Body of pancreas (tissue), 4 donors: Measurements from ENCODE around the gene FRMD5. TPM values are rescaled to one million over a fixed set of nuclear protein-coding genes. Genes with fewer than 3 reads are reported as not detected.

Experiments
- ATAC-seq: fragments of 150-250 bp; one replicate; pipeline ENCODE4 v1.9.1; 2016
- DNase-seq, 4 donors: peaks; one replicate each; pipeline ENCODE4 v3.0.0-alpha.2; 2019
- H3K27ac ChIP-seq, 4 donors: fragments of 200-600 bp; sonication (generic); 1 replicate in 3 of 4; 2 replicates in 1 of 4; pipeline versions ENCODE4 v1.5.1 to v1.6.1; 2016 to 2019; ENCODE audit warnings: mild to moderate bottlenecking in 1 of 4, mixed read lengths in 1 of 4, moderate library complexity in 1 of 4
- H3K27me3 ChIP-seq, 2 donors: fragments of 200-600 bp; sonication (generic); one replicate each; pipeline ENCODE4 v1.6.0; 2016; ENCODE audit warnings: mild to moderate bottlenecking in 1 of 2
- H3K36me3 ChIP-seq, 2 donors: fragments of 200-600 bp; sonication (generic); replicated peaks in 1 of 2; 2 replicates each; pipeline ENCODE4 v1.5.1; 2016; ENCODE audit warnings: low read depth in 2 of 2; ENCODE audit not compliant: insufficient read depth in 1 of 2
- H3K4me1 ChIP-seq: fragments of 200-600 bp; sonication (generic); one replicate; pipeline ENCODE4 v1.6.0; 2016
- H3K4me3 ChIP-seq, 2 donors: fragments of 200-600 bp; sonication (generic); 1 replicate in 1 of 2; 2 replicates in 1 of 2; pipeline ENCODE4 v1.5.1; 2016 to 2019
- H3K9me3 ChIP-seq, 3 donors: fragments of 200-600 bp; sonication (generic); 1 replicate in 2 of 3; 2 replicates in 1 of 3; pipeline ENCODE4 v1.5.1; 2016
- CTCF ChIP-seq, 7 experiments: fragments of 450-650 bp in 4 of 7; fragments of 200-600 bp in 3 of 7; sonication (generic) in 3 of 7; IDR thresholded peaks; one replicate each; pipeline ENCODE4 v1.5.1; 2016 to 2019; ENCODE audit warnings: antibody characterized with exemption in 7 of 7
- POLR2A ChIP-seq, 3 donors: fragments of 450-650 bp; IDR thresholded peaks; one replicate each; pipeline ENCODE4 v1.6.1; 2016; ENCODE audit warnings: antibody characterized with exemption in 3 of 3, mild to moderate bottlenecking in 2 of 3
- WGBS, 2 donors: methylation state at CpG; one replicate each; pipeline ENCODE4 v1.1.5; 2017; 5-methylcytosine and 5-hydroxymethylcytosine counted together
- intact Hi-C: fragments of 100-400 bp; cut with DNase I; formaldehyde crosslinking; loops from one replicate; pipeline ENCODE4 v1.15.1; 2023
- total RNA-seq, 2 donors: library from RNA; depleted of rRNA; stranded (reverse); fragments of >200 nt; gene quantifications; one replicate each; pipeline ENCODE4 v1.1.0, GENCODE V29; 2016

Gene FRMD5
- total RNA-seq, 2 donors from 2014 or later: 1.3 TPM; not detected in 1

GRCh38 chr15:44087578-44088465 is 107.2 kb downstream of the FRMD5 start:
- ATAC-seq: no peak
- intact Hi-C loops: no loop called here
- H3K27ac ChIP-seq: no peak overlapping the region
- H3K4me3 ChIP-seq: no peak overlapping the region
- no peaks in the 10 kb centered on the region for H3K4me1 ChIP-seq
- no peaks in the 10 kb centered on the region for H3K9me3 ChIP-seq
- H3K36me3 ChIP-seq: no peaks in the 10 kb centered on the region
- no peak for DNase-seq
- H3K27me3 ChIP-seq: no peaks in the 10 kb centered on the region
- WGBS, 2 donors: 55 to 64% methylated on average over 3 of the region's 3 CpGs
- TF ChIP-seq POLR2A (IDR thresholded peaks at IDR 0.05): no peak
- no peak for TF ChIP-seq CTCF (IDR thresholded peaks at IDR 0.05)

- TF ChIP-seq CTCF (IDR thresholded peaks at IDR 0.05) (no peak), POLR2A (IDR thresholded peaks at IDR 0.05) (no peak)
- Histone ChIP-seq H3K27ac (no peak overlapping the region), H3K36me3 (no peaks in the 10 kb centered on the region), H3K27me3 (no peaks in the 10 kb centered on the region), H3K4me3 (no peak overlapping the region), H3K9me3 (no peaks in the 10 kb centered on the region), H3K4me1 (no peaks in the 10 kb centered on the region)
- intact Hi-C loops: no loop called here
- ATAC-seq (no peak), DNase-seq (no peak)
- WGBS, 2 donors: 55 to 68% methylated on average over 2 of the region's 2 CpGs
These were observed 110.3 kb downstream of the FRMD5 start for GRCh38 chr15:44084770-44085169.

DNA sequence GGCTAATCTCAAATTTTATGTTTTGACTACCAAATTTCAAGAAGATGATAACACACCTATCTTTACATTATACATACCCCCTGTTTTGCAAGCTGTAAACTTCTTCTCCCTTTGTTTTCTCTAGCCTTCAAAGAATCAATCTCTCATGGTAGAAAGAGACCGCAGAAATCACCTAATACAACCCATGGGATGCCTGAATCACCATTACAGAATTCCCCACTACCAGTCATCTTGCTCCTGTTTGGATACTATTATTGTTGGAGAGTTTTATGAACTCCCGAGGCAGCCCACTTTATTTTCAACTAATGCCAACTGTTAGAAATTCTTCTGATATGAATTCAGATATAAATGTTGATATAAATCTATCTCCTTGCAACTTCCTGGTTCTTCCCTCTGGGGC is 110.9 kb downstream of the FRMD5 start:
- intact Hi-C loops: no loop called here
- Histone ChIP-seq H3K9me3 (no peaks in the 10 kb centered on the region), H3K27me3 (no peaks in the 10 kb centered on the region), H3K27ac (no peak overlapping the region), H3K4me1 (no peaks in the 10 kb centered on the region), H3K36me3 (no peaks in the 10 kb centered on the region), H3K4me3 (no peak overlapping the region)
- TF ChIP-seq CTCF (IDR thresholded peaks at IDR 0.05) (no peak), POLR2A (IDR thresholded peaks at IDR 0.05) (no peak)
- no peak for ATAC-seq
- no peak for DNase-seq
- 86 to 89% methylated on average over 2 of the region's 2 CpGs for WGBS, 2 donors

- no peaks in the 10 kb centered on the region for H3K36me3 ChIP-seq
- intact Hi-C loops: no loop called here
- H3K4me3 ChIP-seq: no peak overlapping the region
- no peak overlapping the region for H3K27ac ChIP-seq
- TF ChIP-seq POLR2A (IDR thresholded peaks at IDR 0.05): no peak
- TF ChIP-seq CTCF (IDR thresholded peaks at IDR 0.05): no peak
- ATAC-seq: no peak
- no peaks in the 10 kb centered on the region for H3K9me3 ChIP-seq
- no peak for DNase-seq
- 58 to 59% methylated on average over 1 of the region's 1 CpG for WGBS, 2 donors
- H3K27me3 ChIP-seq: no peaks in the 10 kb centered on the region
- no peaks in the 10 kb centered on the region for H3K4me1 ChIP-seq
These were observed 112.4 kb downstream of the FRMD5 start for GRCh38 chr15:44082558-44083157.
